ENCODE results near the gene TCF7L1.

GRCh38 chr2:85130407-85130806, 2.8 kb upstream of the TCF7L1 start:
- TF ChIP-seq GABPA (IDR thresholded peaks at IDR 0.05; ENCODE audit: low read depth) (no peak), IRF3 (IDR thresholded peaks at IDR 0.05; ENCODE audit: low read depth, low read length) (no peak), CTCF (IDR thresholded peaks at IDR 0.05) (no peak), MEF2A (IDR thresholded peaks at IDR 0.05; ENCODE audit: borderline replicate concordance, low read depth) (no peak), FOXJ3 (CRISPR knock-in tag; IDR thresholded peaks at IDR 0.05) (no peak), PBX3 (IDR thresholded peaks at IDR 0.05) (no peak), REST (IDR thresholded peaks at IDR 0.05; ENCODE audit: low read depth, low read length) (no peak), EZH2phosphoT487 (IDR thresholded peaks at IDR 0.05; ENCODE audit: borderline replicate concordance, low read depth) (no peak), ZBTB33 (IDR thresholded peaks at IDR 0.05; ENCODE audit: borderline replicate concordance, low read depth) (no peak)

Data from SK-N-SH (cell line).